NCI-H2171 (cell line): ENCODE measurements around the gene MAP4.

Source experiments
- DNase-seq: peaks from one replicate; lab custom pipeline; 2025; lab: John Stamatoyannopoulos, UW

MAP4 gene

DNA sequence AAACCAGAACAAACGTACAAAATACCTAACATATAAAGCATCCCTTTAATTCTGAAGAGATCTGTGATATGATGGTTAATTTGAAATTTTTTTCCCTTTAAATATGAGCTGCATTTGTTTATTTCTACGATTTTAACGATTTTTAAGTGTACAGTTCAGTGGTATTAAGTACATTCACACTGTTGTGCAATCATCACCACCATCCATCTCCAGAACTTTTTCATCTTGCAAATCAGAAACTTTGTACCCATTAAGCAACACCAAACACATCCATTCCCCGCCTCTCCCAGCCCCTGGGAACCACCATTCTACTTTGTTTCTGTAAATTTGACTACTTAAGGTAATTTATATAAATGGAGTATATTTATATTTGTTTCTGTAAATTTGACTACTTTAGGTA, 51.5 kb downstream of the MAP4 start:
- DNase-seq = no peak

DNA sequence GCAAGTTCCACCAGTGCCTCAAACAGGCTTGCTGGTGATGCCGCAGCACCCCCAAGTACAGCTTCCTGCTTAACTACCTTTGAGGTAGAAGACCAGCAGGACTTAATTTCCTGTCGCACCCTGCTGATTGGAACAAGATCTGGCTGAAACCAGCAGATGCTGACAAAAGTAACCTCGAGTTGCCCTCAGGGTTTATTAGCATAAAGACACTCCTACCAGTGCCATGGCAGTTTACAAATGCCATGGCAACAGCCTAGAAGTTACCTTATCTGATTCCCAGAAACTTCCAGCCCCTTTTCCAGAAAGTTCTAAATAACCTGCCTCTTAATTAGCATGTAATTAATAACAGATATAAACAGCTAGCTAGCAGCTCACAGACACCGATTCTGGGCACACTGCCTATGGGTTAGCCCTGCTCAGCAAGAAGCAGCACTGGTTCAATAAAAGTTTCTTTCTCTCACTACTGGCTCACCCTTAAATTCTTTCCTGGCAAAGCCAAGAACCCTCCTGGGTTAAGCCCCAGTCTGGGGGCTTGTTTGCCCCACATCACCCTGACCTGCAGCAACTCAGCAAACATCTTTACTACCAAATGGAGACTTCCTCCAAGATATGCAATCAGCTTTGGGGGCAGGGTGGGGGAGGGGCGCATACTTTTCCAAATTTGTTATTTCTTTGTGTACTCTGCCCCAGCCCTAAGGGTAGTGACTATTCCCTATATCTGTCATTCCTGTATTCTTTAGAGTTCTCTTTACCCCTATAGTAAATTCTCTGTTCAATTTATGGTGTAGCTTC, 54.2 kb downstream of the MAP4 start:
- no peak for DNase-seq

DNA sequence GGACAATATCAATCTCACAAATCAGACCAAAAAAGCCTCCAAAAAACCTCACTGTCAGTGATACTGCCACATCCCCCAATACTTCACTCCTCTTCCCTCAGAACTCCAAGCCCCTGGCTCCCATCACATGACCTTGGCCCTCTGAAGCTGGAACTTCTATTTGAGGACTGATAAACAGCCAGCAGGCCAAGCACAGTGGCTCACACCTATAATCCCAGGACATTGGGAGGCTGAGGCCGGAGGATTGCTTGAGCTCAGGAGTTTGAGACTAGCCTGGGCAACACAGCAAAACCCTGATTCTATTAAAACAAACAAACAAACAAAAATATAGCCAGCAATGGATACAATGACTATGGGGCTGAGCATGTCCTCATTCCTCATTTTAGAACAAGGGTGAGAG, 55.2 kb downstream of the MAP4 start:
- DNase-seq = no peak

GRCh38 chr3:47956521-47956920, 59.7 kb downstream of the MAP4 start:
- DNase-seq = no peak

DNA sequence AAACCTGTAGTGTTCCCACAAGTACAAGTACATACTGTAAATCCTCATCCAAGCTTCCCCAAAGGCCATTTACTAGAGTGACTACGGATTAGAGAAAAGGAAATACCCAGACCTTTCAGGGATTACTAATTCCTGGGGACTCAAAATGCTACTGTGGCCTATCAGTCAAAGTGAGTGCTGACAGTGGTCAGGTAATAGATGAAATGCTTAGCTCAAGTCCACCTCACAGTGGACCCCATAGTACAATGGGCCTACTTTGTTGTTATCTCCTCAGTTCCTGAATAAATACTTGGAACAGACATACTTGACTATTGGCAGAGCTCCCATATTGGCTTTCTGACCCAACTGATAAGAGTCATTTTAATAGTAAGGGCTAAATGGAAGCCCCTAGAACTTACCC, 61.6 kb downstream of the MAP4 start:
- DNase-seq = no peak

DNA sequence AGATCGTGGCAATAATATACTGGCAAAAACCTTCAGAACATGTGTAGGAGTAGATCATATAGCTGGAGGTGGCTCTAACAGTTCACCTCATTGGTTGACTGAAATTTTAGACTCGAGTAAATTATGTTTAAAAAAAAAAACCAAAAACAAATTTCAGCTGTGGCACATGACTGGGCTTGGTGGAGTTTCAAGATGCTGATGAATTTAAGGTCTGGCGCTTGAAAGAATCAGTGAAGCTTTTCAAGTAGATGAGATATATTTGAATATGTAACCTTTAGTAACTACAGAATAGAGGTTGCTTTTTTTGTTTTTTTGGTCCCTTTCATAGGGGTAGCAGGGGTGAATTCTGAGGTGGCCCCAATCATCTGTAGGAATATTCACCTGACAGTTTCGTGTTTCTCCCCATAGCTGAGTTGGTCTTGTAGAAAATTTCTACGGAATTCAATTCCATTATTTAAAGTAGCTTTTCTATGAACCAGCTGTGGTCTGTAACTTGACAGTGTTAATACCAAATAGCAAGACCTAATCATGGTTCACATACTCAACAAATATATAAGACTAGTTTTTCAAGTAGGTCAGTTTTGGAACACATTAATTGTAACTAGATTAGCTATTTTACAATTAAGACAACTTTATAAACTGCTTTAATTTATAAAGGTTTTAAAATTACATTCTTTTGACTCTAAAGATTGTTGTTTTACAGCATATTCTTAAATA, 65.6 kb downstream of the MAP4 start:
- no peak for DNase-seq

- no peak for DNase-seq
Observed at GRCh38 chr3:47949979-47950378, 66.2 kb downstream of the MAP4 start.

GRCh38 chr3:47940232-47940631, 76.0 kb downstream of the MAP4 start:
- DNase-seq = no peak

DNA sequence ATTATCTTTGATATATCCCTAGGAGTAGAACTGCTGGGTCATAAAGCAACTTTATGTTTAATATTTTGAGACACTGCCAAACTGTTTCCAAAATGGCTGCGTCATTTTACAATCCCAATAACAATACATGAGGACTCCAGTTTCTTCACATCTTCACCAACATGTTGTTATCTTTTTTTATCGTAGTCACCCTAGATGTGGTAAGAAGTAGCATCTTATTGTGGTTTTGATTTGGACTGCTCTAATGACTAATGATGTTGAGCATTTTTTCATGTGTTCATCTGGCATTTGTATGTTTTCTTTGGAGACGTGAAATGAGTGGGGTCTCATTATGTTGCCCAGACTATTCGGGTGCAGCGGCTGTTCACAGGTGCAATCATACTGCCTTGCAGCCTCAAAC, 83.8 kb downstream of the MAP4 start:
- DNase-seq = no peak

DNA sequence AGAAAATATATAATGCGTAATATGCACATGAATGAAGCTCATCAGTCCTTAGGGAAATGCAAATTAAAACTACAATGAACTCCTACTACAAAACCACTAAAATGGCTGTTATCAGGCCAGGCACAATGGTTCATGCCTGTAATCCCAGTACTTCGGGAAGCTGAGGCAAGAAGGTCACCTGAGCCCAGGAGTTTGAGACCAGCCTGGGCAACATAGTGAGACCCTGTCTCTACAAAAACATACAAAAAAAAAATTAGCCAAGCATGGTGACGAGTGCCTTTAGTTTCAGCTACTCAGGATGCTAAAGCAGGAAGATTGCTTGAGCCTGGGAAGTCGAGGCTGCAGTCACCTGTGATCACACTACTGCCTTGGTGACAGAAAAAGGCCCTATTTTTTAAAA, 85.2 kb downstream of the MAP4 start:
- no peak for DNase-seq

GRCh38 chr3:47916696-47917095, 99.5 kb downstream of the MAP4 start:
- DNase-seq = no peak

- DNase-seq = no peak
Observed at GRCh38 chr3:47916201-47916600, 100.0 kb downstream of the MAP4 start.

GRCh38 chr3:47912006-47912504, 104.2 kb downstream of the MAP4 start:
- no peak for DNase-seq

- peak; percentile 6 for DNase-seq
Observed at GRCh38 chr3:47910777-47911440, 105.3 kb downstream of the MAP4 start.

- peak; percentile 58 for DNase-seq
Observed at GRCh38 chr3:47910233-47910632, 106.0 kb downstream of the MAP4 start.

DNA sequence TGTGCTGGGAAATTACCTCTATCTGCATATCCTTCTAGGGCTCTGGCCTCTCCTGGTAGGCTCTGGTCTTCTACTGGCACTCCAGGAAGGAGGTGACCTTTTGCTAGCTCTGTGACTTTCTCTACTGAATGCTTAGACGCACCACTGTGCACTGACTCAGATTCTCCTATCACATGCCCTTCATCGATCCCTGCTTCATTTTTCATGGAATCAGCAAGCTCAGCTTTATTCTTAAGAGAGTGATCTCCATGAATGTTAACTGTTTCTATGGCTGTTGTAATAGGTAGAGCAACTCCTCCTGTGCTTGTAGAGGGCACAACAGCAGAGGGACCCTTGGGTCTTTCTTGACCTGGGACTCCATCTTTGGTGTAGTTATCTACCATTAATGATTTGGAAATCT, 106.6 kb downstream of the MAP4 start:
- DNase-seq = no peak

DNA sequence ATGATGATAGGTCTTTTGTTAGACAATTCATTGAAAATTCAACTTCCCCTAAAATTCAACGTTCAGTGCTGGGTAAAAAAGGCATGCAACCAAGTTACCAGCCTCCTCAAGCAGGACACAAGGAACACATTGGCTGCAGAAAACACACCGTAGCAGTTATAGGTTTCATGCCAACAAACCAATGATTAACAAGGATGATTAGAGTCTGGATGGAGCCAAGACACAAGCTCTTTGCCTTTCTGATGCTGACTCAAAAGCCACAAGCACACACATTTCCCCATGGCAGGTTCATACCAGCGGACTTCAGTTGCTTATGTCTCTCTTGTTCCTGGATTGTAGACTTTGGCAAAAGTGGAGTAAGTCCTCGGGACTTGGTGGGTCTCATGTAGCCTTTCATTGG, 107.5 kb downstream of the MAP4 start:
- DNase-seq = no peak

GRCh38 chr3:47907784-47908183, 108.4 kb downstream of the MAP4 start:
- DNase-seq = no peak

DNA sequence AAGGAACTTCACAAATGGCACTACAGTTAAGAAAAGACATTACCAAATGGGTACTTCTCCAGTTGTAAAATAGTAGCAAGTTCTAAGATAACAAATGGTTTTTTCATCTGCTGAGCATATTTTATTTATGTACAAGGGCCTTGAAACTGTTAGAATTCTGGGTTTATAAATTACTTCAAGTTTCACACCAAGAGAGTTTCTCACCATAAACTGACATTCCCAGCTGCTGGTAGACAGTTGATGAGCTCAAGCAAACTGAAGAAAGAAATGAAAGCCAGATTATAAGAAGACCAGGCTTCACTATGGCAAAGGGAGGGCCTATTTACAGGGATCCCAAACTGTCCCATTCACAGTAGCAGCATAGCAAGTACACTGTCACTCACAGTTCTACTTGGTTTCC, 113.5 kb downstream of the MAP4 start:
- no peak for DNase-seq

- no peak for DNase-seq
Observed at GRCh38 chr3:47901280-47901833, 114.9 kb downstream of the MAP4 start.

DNA sequence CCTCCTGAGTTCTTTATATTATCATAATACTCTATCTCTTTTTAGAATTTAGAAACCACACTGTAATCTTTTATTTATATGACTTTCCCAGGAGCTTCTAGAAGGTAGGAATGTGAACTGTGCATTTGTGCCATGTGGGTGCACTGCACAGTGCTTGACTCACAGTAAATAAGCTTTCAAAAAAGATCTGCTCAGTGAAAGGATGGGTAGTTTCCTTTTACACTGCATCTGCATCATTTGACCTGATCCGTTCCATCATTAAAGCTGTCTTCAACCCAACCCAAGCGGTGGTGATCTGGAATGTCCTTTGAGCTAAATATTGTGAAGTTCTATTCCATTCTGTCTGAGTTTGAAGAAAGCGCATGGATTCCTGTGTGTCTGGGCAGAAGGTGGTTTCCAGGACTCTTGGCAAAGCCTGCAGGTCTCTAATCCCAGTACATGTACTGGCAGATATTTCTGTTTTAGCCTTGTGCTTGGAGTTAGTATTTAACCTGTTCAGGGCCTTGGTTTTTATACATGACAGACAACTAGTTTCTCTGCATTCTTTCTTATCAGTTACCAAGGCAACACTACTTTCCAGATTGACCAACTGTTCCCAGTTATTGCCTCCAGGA, 116.6 kb downstream of the MAP4 start:
- DNase-seq = no peak

- DNase-seq = no peak
Observed at GRCh38 chr3:47897954-47898353, 118.3 kb downstream of the MAP4 start.
